Right lobe of liver (tissue), 6 donors: Measurements from ENCODE around the gene ING5. TPM values are rescaled to one million over a fixed set of nuclear protein-coding genes. Genes with fewer than 3 reads are reported as not detected.
"Not testable (repeated sequence)": the region's sequence is repeated elsewhere in the genome, so short reads cannot be mapped to it uniquely, and the experiment has no call there.

ENCODE experiments used
- ATAC-seq, 4 donors: fragments of 200-7000 bp; cut with Tn5 transposase; one replicate each; pipeline ENCODE4 v1.9.1; 2020; ENCODE audit warnings: mild to moderate bottlenecking in 4 of 4, moderate library complexity in 4 of 4
- DNase-seq, 3 donors: peaks; one replicate each; pipeline ENCODE4 v3.0.0-alpha.2; 2020
- H3K27ac ChIP-seq, 3 donors: fragments of 200-600 bp; one replicate each; pipeline ENCODE4 v1.8.0; 2022
- H3K27me3 ChIP-seq, 2 donors: fragments of 200-600 bp; one replicate each; pipeline ENCODE4 v1.8.0; 2022
- H3K36me3 ChIP-seq, 4 donors: fragments of 200-600 bp; sonication (generic) in 1 of 4; one replicate each; pipeline versions ENCODE4 v1.5.1 to v1.8.0; 2017 to 2022; ENCODE audit warnings: control low read depth in 1 of 4
- H3K4me1 ChIP-seq, 4 donors: fragments of 200-600 bp; sonication (generic) in 1 of 4; one replicate each; pipeline versions ENCODE4 v1.5.1 to v1.8.0; 2017 to 2022; ENCODE audit warnings: control low read depth in 1 of 4
- H3K4me3 ChIP-seq, 3 donors: fragments of 200-600 bp; one replicate each; pipeline ENCODE4 v1.8.0; 2022
- H3K9me3 ChIP-seq, 4 donors: fragments of 200-600 bp; sonication (generic) in 1 of 4; one replicate each; pipeline versions ENCODE4 v1.5.1 to v1.8.0; 2017 to 2022; ENCODE audit warnings: control low read depth in 1 of 4
- POLR2A ChIP-seq: fragments of 450-650 bp; IDR thresholded peaks from one replicate; pipeline ENCODE4 v1.6.1; 2017; ENCODE audit warnings: antibody characterized with exemption, mild to moderate bottlenecking
- WGBS: methylation state at CpG from one replicate; pipeline ENCODE4 v1.1.6; 2018; ENCODE audit warnings: low coverage, low lambda C conversion rate; ENCODE audit not compliant: insufficient coverage; ENCODE audit errors: missing lambda C conversion rate; 5-methylcytosine and 5-hydroxymethylcytosine counted together
- intact Hi-C, 2 donors: fragments of 100-400 bp; cut with DNase I; formaldehyde crosslinking; loops; one replicate each; pipeline versions ENCODE4 v1.11.2 to v1.14.1; 2022
- total RNA-seq, 6 experiments: library from RNA; depleted of rRNA in 2 of 6; stranded (reverse); fragments of >200 nt in 2 of 6; fragmentation: NEBNext Ultra II Directional in 3 of 6; extraction: Animal tissue kit (Norgen Biotek cat#: 25700) in 3 of 6; gene quantifications; one replicate each; pipeline versions ENCODE4 v1.1.0 to v1.2.4, GENCODE V29; 2016 to 2023
- TF ChIP-seq, protein P1 (sequence below), 4 donors: fragments of 200-600 bp in 3 of 4; fragments of 450-650 bp in 1 of 4; IDR thresholded peaks; one replicate each; pipeline versions ENCODE4 v1.5.1 to v1.8.0; 2016 to 2022; ENCODE audit warnings: antibody characterized with exemption in 4 of 4, mild to moderate bottlenecking in 2 of 4
- donor health status: DM: no; HTN: yes; CAD: no.
- donor health status: DM: no; HTN: no; CAD: no.
- donor health status: DM: no; HTN: no; CAD: no.
- donor health status: DM: no; HTN: yes; CAD: no.
- donor health status: DM: no; HTN: yes; CAD: no.

ING5 gene
- total RNA-seq, 6 experiments from 2014 or later = 8.2 to 20.3 (median 13.0) TPM

DNA sequence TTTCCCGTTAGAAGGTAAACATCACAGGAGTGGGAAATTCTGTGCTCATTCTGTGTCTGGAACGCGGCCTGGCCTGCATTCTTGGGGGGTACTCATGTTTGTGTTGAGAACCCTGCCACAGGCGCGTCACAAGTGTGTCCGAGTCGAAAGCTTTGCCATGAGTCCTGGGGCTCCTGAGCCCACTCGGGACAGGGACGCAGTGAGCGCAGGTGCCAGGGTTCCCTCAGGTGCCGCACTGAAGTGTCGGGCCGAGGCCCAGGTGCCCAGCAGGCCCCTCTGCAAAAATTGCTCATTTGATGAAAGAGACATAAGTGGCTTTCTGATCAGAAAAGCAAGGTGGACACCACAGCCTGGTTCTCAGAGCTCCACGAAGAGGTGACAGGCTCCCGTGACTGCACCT, 37.3 kb downstream of the ING5 start:
- Histone ChIP-seq H3K9me3 (no peaks in the 10 kb centered on the region), H3K36me3 (no peaks in the 10 kb centered on the region), H3K27ac (no peak overlapping the region), H3K4me3 (no peak overlapping the region), H3K4me1 (peaks cover 0 to 37% (median 8%) of the 10 kb centered on the region in 4 donors), H3K27me3 (no peaks in the 10 kb centered on the region)
- WGBS = 63% methylated on average over 3 of the region's 15 CpGs
- DNase-seq (no peak), ATAC-seq (no peak)
- TF ChIP-seq, protein P1, sequence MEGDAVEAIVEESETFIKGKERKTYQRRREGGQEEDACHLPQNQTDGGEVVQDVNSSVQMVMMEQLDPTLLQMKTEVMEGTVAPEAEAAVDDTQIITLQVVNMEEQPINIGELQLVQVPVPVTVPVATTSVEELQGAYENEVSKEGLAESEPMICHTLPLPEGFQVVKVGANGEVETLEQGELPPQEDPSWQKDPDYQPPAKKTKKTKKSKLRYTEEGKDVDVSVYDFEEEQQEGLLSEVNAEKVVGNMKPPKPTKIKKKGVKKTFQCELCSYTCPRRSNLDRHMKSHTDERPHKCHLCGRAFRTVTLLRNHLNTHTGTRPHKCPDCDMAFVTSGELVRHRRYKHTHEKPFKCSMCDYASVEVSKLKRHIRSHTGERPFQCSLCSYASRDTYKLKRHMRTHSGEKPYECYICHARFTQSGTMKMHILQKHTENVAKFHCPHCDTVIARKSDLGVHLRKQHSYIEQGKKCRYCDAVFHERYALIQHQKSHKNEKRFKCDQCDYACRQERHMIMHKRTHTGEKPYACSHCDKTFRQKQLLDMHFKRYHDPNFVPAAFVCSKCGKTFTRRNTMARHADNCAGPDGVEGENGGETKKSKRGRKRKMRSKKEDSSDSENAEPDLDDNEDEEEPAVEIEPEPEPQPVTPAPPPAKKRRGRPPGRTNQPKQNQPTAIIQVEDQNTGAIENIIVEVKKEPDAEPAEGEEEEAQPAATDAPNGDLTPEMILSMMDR (IDR thresholded peaks at IDR 0.05) = no peak
- intact Hi-C loops = no loop called here

DNA sequence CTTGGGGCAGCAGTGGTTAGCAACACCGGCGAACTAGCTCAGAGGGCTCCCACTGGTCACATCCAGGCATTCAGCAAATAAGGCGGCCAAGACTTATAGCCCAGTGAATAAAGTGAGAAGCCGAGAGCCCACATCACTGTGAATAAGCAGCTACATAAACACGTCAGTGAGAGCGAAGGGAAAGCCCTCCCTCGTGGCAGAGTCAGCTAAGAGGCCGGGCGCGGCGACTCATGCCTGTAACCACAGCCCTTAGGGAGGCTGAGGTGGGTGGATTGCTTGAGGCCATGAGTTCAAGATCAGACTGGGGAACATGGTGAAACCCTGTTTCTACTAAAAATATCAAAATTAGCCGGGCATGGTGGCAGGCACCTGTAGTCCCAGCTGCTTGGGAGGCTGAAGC, 37.8 kb downstream of the ING5 start:
- peaks cover 0 to 42% (median 8%) of the 10 kb centered on the region in 4 donors for H3K4me1 ChIP-seq
- H3K4me3 ChIP-seq = no peak overlapping the region
- WGBS = 81% methylated on average over 6 of the region's 12 CpGs
- no peak for TF ChIP-seq POLR2A
- TF ChIP-seq, protein P1 (IDR thresholded peaks at IDR 0.05) = no peak
- H3K27ac ChIP-seq = no peak overlapping the region
- ATAC-seq (no peak), DNase-seq (no peak)
- no peaks in the 10 kb centered on the region for H3K27me3 ChIP-seq
- intact Hi-C loops = no loop called here
- no peaks in the 10 kb centered on the region for H3K9me3 ChIP-seq
- peaks cover 0 to 3% (median 0%) of the 10 kb centered on the region in 4 donors for H3K36me3 ChIP-seq

DNA sequence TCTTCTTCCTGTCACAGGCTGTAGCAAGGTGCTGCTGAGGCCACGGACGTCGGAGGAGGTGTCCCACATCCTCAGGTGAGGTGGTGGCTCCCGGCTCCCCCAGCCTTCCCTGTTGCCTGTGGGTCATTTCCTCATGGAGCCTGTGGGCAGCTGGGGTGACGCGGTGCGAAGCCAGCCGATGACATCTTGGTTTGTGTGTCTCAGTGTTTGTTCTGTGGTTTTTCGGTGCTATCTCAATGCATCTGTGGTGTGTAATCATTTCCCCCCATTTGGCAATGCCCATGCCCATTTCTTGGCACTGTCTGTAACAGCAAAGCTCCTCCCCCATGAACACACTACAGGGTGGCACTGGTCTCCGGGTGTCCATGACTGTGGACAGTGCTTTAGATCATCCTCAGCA, 39.2 kb downstream of the ING5 start:
- H3K27ac ChIP-seq = no peak overlapping the region
- peaks cover 0 to 16% (median 0%) of the 10 kb centered on the region in 4 donors for H3K36me3 ChIP-seq
- H3K4me3 ChIP-seq = no peak overlapping the region
- ATAC-seq = peak; percentile 64 to 75 (median 72)
- peak in 1 of 3 donors; percentile 46 for DNase-seq
- H3K9me3 ChIP-seq = no peaks in the 10 kb centered on the region
- H3K27me3 ChIP-seq = no peaks in the 10 kb centered on the region
- H3K4me1 ChIP-seq = peaks cover 0 to 37% (median 6%) of the 10 kb centered on the region in 4 donors
- TF ChIP-seq, protein P1 (IDR thresholded peaks at IDR 0.05) = no peak
- TF ChIP-seq POLR2A = no peak
- WGBS = 33% methylated on average over 6 of the region's 10 CpGs
- intact Hi-C loops = no loop called here

DNA sequence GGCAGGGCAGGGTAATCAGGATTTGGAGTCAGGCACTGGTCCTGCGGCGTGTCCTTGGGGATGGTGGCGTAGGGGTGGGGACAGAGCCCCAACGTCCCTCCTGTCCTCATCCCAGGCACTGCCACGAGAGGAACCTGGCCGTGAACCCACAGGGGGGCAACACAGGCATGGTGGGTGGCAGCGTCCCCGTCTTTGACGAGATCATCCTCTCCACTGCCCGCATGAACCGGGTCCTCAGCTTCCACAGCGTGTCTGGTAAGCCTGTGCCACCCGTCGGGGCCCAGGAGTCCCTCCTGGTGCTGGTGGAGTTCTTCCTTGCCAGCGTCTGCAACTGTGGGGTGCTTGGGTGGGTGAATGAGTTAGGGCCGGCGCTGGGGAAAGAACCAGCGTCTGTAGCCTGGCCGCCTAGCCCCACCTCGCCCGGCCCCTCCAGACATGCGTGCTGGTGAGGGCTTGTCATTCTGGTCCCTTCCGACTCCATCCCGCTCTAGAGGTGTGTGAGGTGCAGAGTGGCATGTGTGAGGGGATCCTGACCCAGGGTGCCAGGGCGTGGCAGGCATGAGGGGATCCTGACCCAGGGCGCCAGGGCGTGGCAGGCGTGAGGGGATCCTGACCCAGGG, 40.6 kb downstream of the ING5 start:
- no peaks in the 10 kb centered on the region for H3K9me3 ChIP-seq
- TF ChIP-seq POLR2A = no peak
- no peak overlapping the region for H3K4me3 ChIP-seq
- peaks cover 0 to 17% (median 0%) of the 10 kb centered on the region in 4 donors for H3K36me3 ChIP-seq
- 80% methylated on average over 1 of the region's 28 CpGs for WGBS
- intact Hi-C loops = no loop called here
- no peak for ATAC-seq
- H3K27me3 ChIP-seq = no peaks in the 10 kb centered on the region
- no peak overlapping the region for H3K27ac ChIP-seq
- DNase-seq = no peak
- peaks cover 0 to 23% (median under 1%) of the 10 kb centered on the region in 4 donors for H3K4me1 ChIP-seq

DNA sequence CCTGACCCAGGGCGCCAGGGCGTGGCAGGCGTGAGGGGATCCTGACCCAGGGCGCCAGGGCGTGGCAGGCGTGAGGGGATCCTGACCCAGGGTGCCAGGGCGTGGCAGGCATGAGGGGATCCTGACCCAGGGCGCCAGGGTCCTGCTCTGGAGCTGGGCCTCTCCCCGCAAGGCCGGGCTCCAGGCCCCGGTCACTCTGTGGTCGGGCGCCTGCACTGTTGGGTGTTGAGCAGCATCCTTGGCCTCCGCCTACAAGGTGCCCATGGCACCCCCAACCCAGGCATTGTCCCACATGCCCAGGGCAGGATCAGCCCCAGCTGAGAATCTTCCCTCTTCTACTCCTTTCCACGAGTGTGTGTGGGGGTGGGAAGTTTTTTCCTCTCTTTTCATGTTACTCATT, 41.2 kb downstream of the ING5 start:
- 88% methylated on average over 1 of the region's 15 CpGs for WGBS
- Histone ChIP-seq H3K4me1 (peaks cover 0 to 20% (median 0%) of the 10 kb centered on the region in 4 donors), H3K36me3 (peaks cover 0 to 17% (median 0%) of the 10 kb centered on the region in 4 donors)
- H3K27me3 ChIP-seq, DNase-seq, H3K4me3 ChIP-seq, H3K27ac ChIP-seq, H3K9me3 ChIP-seq, ATAC-seq, intact Hi-C loops: not testable (repeated sequence)
